GM19463 (cell line): ENCODE measurements around the gene OSBPL10.

Experiments
- ATAC-seq: cut with Tn5 transposase; IDR thresholded peaks from one replicate; pipeline ENCODE4 v1.9.1; 2021; ENCODE audit warnings: mild to moderate bottlenecking, moderate library complexity; ENCODE audit not compliant: unreplicated experiment

The OSBPL10 gene

DNA sequence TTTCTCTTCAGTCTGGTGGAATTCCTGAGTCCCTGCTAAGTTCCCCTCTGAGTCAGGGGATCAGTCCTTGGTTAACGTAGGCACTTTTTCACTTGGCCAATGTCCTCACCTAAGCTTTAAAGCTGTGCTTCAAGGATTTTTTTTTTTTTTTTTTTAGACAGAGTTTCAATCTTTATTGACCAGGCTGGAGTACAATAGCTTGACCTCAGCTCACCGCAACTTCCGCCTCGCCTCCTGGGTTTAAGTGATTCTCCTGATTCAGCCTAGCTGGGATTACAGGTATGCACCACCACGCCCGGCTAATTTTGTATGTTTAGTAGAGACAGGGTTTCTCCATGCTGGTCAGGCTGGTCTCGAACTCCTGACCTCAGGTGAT is 228.0 kb downstream of the OSBPL10 start:
- no peak for ATAC-seq

DNA sequence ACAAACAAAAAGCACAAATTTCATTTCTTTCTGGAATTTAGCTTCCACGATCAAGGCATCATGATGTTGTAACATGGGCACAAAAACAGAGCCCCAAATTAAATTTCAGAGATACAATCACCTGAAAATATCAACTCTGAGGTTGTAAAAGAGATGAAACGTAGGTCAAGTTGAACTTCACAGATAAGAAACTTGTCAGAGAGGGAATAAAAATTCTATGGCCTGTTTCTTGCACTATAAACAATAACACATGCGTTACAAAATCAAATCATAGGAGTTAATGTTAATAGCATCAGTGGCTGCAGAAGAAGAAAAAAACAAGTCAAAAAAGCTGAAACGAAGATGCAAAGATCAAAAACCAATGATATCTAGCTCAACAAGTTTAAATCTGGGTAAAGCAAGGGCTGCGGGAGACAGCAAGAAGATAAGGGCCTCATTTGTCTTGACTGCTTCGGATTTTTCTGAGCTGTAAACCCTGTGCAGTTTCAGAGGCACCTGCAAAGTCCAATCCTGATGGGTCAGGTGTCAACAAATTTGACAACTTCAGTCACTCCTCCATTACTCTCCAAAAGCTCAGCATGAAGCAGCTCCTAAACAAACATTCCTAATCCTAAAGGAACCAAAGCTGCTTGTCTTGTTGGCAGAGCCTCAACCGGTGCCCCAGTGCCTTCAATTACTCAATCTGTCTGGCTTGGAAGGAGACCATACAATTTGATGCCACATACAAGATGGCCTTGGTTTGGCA is 228.6 kb downstream of the OSBPL10 start:
- no peak for ATAC-seq

DNA sequence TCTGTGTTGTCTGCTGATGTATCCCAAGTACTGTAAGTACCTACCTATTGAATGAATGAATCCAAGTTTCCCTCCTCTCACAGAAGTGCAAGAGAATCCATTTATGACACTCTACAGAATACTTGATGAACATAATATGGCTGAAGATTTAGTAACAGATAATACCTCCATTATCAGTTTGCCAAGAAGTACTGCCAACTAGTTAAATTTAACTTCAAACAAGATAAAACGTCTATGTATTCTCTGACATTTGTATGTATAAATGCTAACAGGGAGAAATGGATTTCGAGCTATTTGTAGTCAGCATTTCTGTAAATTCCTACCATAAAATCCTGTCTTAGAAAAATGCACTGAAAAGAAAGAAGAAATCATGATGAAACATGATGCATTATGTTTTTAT is 230.7 kb downstream of the OSBPL10 start:
- no peak for ATAC-seq

DNA sequence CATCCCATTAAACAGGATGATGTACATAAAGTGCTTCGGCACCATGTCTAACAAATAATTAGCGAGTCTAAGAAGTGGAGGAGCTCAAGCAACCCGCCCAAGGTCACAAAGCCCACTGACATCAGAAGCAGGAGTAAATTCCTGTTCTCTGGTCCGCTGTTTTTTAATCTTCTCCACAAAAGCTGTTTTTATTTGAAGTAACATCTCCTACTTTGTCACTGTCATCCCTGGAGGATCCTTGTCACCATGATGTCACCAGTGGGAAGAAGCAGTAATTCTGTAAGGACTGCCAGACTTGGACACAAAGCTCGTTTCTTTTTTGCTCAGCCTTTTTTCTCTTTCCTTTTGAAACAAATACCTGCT is 232.1 kb downstream of the OSBPL10 start:
- ATAC-seq = no peak

DNA sequence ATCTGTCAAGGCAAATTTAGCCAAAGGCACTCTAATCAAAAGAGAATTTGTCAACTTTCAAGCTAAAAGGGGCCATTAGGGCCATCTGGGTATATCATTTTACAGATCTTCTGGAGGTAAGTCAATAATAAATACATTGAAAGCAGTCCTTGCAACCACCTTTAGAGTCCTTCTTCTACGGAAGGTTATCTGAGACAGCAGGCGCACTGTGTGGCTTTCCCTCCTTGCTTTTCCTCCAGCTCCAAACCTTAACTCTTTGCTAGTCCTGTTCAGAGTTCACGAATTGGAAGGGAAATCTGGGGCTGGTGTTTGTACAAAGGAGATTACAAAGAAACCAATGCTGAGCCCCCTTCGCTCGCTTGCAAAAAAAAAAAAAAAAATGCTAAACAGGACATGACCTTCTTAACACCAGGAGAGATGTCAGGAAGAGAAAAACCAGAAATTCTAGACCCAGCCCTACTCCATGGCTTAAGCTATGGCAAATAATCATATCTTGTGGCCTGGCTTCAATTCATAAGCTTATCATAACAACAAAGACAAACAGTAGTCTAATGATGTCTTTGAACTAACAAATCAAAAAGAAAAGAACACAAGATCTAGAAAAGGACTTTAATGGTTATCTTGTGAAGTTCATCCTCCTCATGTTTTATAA is 232.7 kb downstream of the OSBPL10 start:
- no peak for ATAC-seq

DNA sequence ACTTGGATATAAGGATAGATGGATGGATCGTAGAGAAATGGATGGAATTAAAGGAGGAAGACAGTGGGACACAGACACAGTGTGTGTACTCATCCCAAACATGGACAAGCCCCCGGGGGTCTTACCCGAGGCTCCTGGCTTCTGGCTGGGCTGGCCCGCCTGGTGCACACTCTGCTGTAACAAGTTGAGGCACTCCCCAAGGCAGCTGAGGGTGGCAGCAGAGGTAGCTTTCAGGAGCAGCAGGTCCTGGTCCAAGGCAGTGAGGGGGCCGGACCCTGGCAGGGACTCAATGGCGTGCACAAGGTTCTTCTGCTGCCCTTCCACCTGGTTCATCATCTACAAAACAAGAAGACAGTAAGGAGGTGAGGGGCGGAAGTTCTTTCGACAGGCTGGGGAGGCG is 233.3 kb downstream of the OSBPL10 start:
- no peak for ATAC-seq

DNA sequence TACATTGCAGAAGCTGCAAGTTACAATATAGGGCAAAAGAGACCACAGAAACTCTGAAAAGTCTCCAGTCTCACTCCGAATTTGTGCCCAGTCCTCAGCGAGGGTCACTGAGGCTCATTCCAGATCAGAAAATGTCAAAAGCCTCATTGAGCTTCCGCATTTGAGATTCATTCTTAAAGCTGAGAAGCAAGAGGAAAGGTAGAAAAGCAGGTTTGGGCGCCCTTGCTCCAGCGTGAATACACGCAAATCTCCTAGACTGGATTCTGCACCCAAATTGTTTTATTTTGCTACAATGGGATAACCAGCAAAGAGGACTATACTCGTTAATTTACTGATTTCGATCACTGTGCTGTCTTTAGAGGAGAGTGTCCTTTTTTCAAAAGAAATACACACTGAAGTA is 236.1 kb downstream of the OSBPL10 start:
- no peak for ATAC-seq

DNA sequence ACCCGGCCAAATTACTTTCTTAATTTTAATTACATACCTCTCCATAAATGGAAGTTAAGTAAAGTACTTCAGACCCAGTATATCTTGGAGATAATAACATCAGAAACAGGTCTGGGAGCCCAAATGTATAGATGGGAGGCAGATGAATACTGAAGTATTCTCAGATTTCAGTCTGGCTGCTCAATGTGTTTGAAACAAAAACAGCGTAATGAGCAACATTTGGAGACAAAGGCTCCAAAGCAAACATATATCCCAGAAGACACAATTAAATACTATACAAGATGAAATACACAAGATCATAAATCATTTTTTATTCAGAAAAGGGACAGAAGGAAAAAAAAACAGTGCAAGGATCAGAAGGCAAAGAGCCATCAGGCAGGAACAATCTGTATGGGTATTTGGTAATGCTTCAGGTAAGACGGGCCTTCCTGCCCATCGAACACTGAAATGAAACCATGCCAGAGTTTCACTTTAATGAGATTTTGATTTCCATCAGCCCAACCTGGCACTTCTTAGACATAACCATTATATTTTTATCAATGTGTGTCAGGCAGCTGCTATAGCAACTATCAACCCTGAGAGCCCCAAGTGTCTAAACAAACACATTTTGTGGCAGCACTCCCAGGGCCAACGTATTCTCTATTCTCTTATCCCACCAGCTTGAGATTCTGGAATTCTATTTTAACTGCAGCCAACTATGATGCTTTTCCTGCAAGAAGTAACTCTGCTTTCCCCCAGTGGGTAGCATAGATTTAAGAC is 237.6 kb downstream of the OSBPL10 start:
- no peak for ATAC-seq

DNA sequence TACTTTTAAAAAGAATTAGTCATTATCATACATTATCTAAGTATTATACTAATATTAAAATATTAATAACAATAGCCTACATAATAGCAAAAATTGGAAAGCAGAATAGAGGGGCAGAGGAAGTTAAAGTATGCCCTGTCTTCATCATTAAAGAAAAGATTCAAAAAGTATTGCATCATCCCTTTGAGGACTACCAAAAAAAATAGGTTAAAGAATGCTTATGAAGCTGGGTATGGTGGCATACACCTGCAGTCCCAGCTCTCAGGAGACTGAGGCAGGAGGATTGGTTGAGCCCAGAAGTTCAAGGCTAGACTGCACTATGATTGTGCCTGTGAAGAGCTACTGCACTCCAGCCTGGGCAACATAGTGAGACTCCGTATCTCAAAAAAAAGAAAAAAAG is 240.7 kb downstream of the OSBPL10 start:
- ATAC-seq = no peak

DNA sequence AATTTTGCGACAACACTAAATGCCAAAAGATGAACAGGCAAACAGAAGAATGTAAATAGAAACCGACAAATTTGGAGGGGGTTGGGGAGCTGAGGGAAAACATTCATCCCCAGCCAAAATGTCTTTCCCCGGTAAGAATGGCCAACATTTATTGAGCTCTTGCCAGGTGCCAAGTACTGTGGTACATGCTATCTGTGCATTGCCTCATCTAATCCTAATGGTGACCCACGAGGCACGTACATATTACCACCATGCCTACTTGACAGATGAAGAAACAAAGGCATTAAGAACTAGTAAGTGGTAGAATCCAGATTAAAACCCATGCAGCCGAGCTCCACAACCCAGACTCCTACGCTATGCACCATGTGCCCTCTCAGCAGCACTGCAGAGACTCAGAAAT is 242.7 kb downstream of the OSBPL10 start:
- no peak for ATAC-seq

DNA sequence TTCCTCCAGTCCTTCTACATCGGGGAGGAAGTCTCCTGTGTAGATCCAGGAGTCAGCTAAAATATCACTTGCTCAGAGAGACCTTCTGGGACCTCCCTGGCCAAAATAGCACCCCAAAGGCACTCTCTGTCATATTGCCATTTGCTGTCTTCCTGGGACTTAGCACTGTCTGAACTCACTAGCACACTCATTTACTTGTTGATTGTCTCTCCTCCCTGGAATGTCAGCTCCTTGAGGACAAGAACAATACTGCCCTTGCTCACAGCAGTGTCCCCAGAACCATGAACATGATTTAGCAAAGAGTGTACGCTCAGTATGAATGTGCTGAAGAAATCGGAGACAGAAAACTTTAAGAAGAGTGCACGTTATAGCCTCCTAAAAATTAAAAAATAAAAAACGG is 245.4 kb downstream of the OSBPL10 start:
- no peak for ATAC-seq

DNA sequence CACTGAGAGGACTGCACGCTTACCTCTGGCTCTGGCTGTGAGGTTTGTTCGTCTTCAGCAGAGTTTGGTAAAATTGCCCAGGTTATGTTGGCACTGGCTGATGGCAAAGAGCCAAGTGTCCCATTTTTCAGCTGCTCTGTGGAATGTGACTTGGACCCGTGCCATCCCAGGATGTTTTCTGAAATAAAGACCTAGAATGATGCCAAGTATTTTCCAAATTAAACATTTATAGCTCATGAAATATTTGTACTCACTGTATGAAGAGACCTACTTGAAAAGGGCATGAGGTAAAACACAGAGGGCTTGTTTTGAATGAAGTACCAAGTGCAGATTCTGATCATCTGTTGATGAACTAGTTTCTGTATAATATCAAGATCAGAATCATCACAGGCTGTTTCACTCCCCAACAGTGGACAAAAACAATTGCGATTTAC is 247.8 kb downstream of the OSBPL10 start:
- no peak for ATAC-seq

DNA sequence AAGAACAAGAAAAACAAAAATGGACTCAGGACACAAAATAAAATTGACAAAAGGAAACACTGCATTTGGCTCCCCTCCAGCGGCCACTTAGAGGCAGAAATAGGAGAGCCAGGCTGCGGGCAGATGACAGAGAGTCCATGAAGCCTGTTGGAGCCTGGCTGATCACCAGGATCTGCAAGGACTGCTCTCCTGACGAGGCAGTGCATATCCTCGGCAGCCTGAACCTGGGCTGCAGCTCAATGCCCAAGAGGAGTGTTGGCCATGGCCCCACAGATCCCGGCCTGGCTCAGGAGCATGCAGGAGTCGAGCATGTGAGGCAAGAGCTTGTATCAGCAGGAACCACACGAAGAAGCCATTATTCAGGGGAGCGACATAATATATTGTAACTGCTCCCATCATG is 248.5 kb downstream of the OSBPL10 start:
- ATAC-seq = no peak

DNA sequence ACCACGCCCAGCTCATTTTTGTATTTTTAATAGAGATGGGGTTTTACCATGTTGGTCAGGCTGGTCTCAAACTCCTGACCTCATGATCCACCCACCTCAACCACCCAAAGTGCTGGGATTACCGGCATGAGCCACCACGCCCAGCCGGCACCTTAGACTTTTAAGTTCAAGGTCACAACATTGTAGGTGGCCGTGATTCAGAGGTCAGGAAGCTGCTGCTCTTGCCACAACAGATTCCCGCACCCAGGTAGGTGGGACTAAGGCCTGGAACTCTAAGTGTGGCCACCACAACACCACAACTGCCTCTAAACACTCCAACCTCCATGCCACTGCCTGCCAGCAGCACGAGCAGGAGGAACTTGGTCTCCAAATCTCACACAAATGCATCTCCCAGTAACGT is 251.5 kb downstream of the OSBPL10 start:
- ATAC-seq = no peak

DNA sequence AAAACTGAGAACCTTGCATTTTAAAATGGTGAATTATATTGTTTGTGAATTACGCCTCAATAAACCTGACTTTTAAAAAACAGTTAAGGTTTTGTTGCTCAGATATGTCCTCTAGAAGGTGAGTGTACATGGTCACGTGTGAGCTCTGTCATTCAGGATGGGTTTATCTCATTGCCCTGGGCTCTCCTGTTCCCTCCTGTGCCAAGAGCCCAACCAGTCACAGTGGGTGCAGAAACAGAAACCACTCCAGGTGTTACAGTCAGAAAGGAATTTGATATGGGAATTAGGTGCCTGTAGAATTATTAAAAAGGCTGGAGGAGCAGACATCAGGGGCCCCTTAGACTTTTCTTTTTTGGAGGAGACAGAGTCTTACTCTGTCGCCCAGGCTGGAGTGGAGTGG is 252.0 kb downstream of the OSBPL10 start:
- ATAC-seq = no peak

DNA sequence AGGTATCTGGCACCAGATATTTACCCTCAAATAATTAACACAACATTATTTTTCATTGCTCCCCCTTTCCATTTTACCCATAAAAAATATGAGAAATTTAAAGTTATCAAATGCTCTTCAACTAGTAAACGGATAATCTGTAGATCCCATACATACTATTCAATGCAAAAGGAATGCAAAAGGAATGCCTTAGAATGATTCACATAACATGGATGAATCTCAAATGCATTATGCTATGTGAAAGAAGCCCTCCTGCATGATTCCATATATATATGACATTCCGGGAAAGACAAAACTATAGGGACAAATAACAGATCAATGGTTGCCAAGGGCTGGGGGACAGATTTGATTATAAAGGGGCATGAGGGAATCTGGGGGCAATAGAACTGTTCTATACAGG is 252.7 kb downstream of the OSBPL10 start:
- no peak for ATAC-seq

DNA sequence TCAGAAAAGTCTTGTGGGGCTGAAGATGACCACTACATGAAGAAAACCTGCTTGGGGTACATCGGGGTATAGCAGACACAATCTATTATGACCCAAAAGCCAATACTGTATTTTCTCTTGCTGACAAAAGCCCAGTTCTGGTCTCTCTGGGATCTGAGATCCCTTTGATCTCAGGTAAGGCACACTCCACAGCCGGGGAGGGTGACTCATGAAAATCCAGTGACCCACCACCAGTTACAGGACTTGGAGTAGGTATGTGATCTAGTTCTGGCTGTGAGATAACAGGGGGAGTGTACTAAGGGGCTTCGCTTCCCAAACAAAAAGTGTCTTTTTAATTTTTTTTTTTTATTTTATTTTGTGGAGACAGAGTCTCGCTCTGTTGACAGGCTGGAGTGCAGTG is 255.1 kb downstream of the OSBPL10 start:
- ATAC-seq = no peak

DNA sequence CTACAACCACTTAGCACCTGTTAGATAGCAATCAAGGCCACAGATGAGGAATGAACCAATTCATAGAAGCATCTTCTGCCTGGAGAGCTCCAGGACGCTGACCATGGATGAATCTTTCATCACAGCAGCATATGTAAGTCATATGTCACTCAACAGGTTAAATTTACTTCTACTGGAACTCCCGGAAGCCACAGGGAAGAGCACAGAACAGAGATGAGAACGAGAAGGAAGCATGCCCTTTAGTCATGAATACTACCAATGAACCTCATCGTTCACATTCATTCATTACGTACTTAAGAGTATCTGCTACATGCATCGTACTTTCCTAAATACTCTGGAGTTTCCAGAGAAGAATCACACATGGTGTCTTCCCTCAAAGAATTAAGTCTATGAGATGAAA is 255.5 kb downstream of the OSBPL10 start:
- no peak for ATAC-seq

DNA sequence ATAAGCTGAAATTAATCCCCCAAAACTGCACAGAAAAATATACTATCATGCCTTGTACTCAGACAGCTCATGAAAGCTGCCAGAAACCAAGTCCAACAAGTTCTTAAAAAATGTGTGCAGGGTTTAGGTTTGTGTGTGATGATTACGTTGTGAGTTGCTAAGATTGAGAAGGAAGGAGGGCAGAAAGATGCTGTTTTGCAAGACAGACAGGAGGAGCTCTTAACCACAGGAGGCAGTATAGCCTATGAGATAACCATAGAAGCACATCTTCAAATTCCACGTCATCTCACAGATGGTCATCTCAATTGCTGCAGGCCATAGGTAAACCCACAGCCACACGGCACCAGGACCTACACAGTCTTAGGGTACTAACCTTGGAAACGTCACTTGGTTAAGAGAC is 256.4 kb downstream of the OSBPL10 start:
- ATAC-seq = no peak

DNA sequence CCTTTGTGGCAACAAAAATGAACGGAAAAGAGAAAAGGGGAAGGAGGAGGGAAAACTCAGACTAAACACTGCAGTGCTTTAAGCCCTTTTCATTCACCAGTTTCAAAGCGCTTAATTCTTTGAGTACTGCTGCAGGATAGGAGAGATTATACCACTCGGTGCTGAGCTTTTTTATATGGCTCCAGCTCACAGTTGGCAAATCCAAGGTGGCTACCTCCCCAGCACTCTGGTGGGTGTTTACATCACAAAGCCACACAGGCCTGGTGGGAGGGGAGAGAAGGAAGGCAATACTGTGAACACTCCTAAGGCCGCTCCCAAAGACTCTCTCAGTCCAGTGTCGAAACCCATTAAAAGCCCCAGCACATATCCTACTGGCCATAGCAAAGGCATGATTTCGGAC is 256.9 kb downstream of the OSBPL10 start:
- no peak for ATAC-seq

DNA sequence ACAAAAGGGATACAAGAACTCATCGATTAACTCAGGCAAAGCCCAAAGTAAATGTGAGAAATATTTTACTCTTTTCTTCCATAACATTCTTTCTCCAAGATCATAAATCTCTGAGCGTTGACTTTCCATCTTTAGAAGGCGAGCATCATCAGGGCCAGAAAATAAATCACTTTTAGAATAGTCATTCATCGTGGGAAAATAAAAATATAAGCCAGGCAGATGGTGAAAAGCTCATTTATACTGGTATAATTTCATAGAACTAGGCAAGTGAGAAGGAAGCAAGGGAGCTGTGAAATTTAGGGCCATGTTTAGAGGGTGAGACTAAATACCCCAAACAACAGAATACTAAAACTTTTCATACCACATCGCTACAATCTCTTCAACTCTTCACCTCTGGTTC is 257.4 kb downstream of the OSBPL10 start:
- ATAC-seq = no peak

DNA sequence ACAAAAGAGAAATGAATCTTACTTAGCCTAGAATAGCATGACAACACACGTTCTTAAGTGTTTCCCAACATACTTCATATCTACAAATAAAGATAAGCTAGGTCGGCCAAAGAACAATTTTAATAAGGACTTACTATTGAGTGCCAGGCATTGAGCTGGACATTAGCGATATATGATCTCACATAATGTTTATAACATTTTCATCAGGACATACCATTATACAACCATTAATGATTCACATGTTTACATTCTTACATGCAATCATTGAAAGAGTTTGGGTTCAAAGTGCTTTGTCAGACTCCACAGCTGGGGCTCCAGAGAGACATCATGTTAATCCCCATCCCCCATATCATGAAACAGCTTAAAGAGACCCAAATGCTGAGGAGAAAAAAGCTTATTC is 259.4 kb downstream of the OSBPL10 start:
- ATAC-seq = no peak
